ACHN (cell line): ENCODE measurements around the gene MCC.

Source experiments
- DNase-seq: peaks from one replicate; pipeline ENCODE4 v3.0.0-alpha.2; 2015
- in situ Hi-C: cut with HindIII; loops from 2 replicates; pipeline ENCODE4 v1.10.0; 2017; ENCODE audit warnings: low sequenced_read_pairs, low pct_ligation_motif_present, low pct_unique_long_range_greater_than_20kb

Gene MCC

GRCh38 chr5:113244966-113245365 is 243.3 kb downstream of the MCC start:
- no peak for DNase-seq

GRCh38 chr5:113243349-113243664 is 244.9 kb downstream of the MCC start:
- in situ Hi-C loops: no loop called here
- no peak for DNase-seq

More at GRCh38 chr5:113244966-113245365, 243.3 kb downstream of the MCC start:
- in situ Hi-C loops: no loop called here

- in situ Hi-C loops: no loop called here
- no peak for DNase-seq
Observed at GRCh38 chr5:113242481-113243348, 245.5 kb downstream of the MCC start.

GRCh38 chr5:113240951-113241726 is 247.1 kb downstream of the MCC start:
- in situ Hi-C loops: no loop called here
- no peak for DNase-seq

GRCh38 chr5:113240032-113240431 is 248.2 kb downstream of the MCC start:
- no peak for DNase-seq
- in situ Hi-C loops: no loop called here

- DNase-seq: no peak
- in situ Hi-C loops: no loop called here
Observed at GRCh38 chr5:113237893-113238292, 250.4 kb downstream of the MCC start.

- DNase-seq: no peak
Observed at GRCh38 chr5:113236536-113237288, 251.5 kb downstream of the MCC start.

GRCh38 chr5:113235884-113236283 is 252.4 kb downstream of the MCC start:
- peak; percentile 9 for DNase-seq
- in situ Hi-C loops: no loop called here

More at GRCh38 chr5:113236536-113237288, 251.5 kb downstream of the MCC start:
- in situ Hi-C loops: no loop called here

GRCh38 chr5:113234546-113234945 is 253.7 kb downstream of the MCC start:
- in situ Hi-C loops: no loop called here
- DNase-seq: no peak

GRCh38 chr5:113233606-113234005 is 254.6 kb downstream of the MCC start:
- in situ Hi-C loops: no loop called here

GRCh38 chr5:113232667-113233066 is 255.6 kb downstream of the MCC start:
- no peak for DNase-seq
- in situ Hi-C loops: no loop called here

More at GRCh38 chr5:113233606-113234005, 254.6 kb downstream of the MCC start:
- DNase-seq: no peak

GRCh38 chr5:113232221-113232620 is 256.0 kb downstream of the MCC start:
- DNase-seq: no peak
- in situ Hi-C loops: no loop called here

GRCh38 chr5:113231653-113232000 is 256.6 kb downstream of the MCC start:
- in situ Hi-C loops: no loop called here
- DNase-seq: no peak

GRCh38 chr5:113230711-113231652 is 257.3 kb downstream of the MCC start:
- in situ Hi-C loops: no loop called here
- no peak for DNase-seq

- in situ Hi-C loops: no loop called here
- no peak for DNase-seq
Observed at GRCh38 chr5:113227798-113228197, 260.5 kb downstream of the MCC start.

- in situ Hi-C loops: no loop called here
- no peak for DNase-seq
Observed at GRCh38 chr5:113226116-113226736, 262.0 kb downstream of the MCC start.

- in situ Hi-C loops: no loop called here
- no peak for DNase-seq
Observed at GRCh38 chr5:113225259-113225658, 263.0 kb downstream of the MCC start.

- in situ Hi-C loops: no loop called here
- DNase-seq: no peak
Observed at GRCh38 chr5:113224605-113225065, 263.6 kb downstream of the MCC start.
